ENCODE data around the gene SERPINA7. TPM values are rescaled to one million over a fixed set of nuclear protein-coding genes. Genes with fewer than 3 reads are reported as not detected.

SERPINA7 gene, protein sequence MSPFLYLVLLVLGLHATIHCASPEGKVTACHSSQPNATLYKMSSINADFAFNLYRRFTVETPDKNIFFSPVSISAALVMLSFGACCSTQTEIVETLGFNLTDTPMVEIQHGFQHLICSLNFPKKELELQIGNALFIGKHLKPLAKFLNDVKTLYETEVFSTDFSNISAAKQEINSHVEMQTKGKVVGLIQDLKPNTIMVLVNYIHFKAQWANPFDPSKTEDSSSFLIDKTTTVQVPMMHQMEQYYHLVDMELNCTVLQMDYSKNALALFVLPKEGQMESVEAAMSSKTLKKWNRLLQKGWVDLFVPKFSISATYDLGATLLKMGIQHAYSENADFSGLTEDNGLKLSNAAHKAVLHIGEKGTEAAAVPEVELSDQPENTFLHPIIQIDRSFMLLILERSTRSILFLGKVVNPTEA
- total RNA-seq (2022; extraction: Qiagen RNA extraction): not detected in 5 replicates

DNA sequence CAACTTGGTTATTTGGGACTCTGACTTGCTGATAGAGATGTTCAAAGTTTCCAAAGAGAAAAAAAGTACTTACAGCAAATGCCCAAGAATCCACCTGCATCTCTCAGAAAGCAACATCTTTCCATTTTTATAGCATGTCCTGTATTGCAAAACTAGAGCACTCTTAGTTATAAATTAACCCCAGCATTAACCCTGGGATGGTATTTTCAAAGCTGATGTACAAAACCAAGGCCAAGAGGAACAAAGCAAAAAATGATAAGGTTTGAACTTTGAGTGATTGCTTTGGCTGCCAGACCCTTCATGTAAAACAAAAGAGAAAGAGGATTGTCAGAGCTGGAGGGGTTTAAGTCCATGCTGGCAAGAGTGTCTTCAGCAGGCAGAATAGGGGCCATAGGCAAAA is at the start of gene SERPINA7:
Gene SERPINA7, minus strand, starts transcription at position 103 of the 400 bp plus-strand sequence. CDS start 1,669 bp downstream, outside the sequence.

Other genes with a start within 250 kb of the SERPINA7 start
- not detected in 5 replicates for gene NRK, start 216.2 kb downstream of the SERPINA7 start, total RNA-seq (2022; extraction: Qiagen RNA extraction)
- not detected in 5 replicates for gene PWWP3B, start 129.6 kb upstream of the SERPINA7 start, total RNA-seq (2022; extraction: Qiagen RNA extraction)